ENCODE measurements around the gene IQGAP1.
"Not testable (repeated sequence)": the region's sequence is repeated elsewhere in the genome, so short reads cannot be mapped to it uniquely, and the experiment has no call there.

Gene IQGAP1

GRCh38 chr15:90493647-90494046 is 105.6 kb downstream of the IQGAP1 start:
- DNase-seq: no peak

- no peak for DNase-seq
Measured at GRCh38 chr15:90495067-90495466, 107.0 kb downstream of the IQGAP1 start.

GRCh38 chr15:90496791-90497190 is 108.7 kb downstream of the IQGAP1 start:
- no peak for DNase-seq

- DNase-seq: no peak
Measured at GRCh38 chr15:90497376-90497775, 109.3 kb downstream of the IQGAP1 start.

- DNase-seq: no peak
Measured at GRCh38 chr15:90497912-90498311, 109.9 kb downstream of the IQGAP1 start.

GRCh38 chr15:90500171-90500570 is 112.1 kb downstream of the IQGAP1 start:
- DNase-seq: no peak

- DNase-seq: no peak
Measured at GRCh38 chr15:90501898-90502297, 113.9 kb downstream of the IQGAP1 start.

- not testable (repeated sequence) for DNase-seq
Measured at GRCh38 chr15:90510781-90511180, 122.7 kb downstream of the IQGAP1 start.

- not testable (repeated sequence) for DNase-seq
Measured at GRCh38 chr15:90511211-90511618, 123.2 kb downstream of the IQGAP1 start.

GRCh38 chr15:90512276-90512675 is 124.2 kb downstream of the IQGAP1 start:
- no peak for DNase-seq

GRCh38 chr15:90512981-90513380 is 124.9 kb downstream of the IQGAP1 start:
- DNase-seq: no peak

- DNase-seq: no peak
Measured at GRCh38 chr15:90513448-90513847, 125.4 kb downstream of the IQGAP1 start.

- not testable (repeated sequence) for DNase-seq
Measured at GRCh38 chr15:90513893-90514292, 125.9 kb downstream of the IQGAP1 start.

- DNase-seq: peak; percentile 72
Measured at GRCh38 chr15:90519688-90520087, 131.6 kb downstream of the IQGAP1 start.

- DNase-seq: no peak
Measured at GRCh38 chr15:90520365-90520764, 132.3 kb downstream of the IQGAP1 start.

- no peak for DNase-seq
Measured at GRCh38 chr15:90523373-90523772, 135.3 kb downstream of the IQGAP1 start.

- not testable (repeated sequence) for DNase-seq
Measured at GRCh38 chr15:90524018-90524803, 136.2 kb downstream of the IQGAP1 start.

- DNase-seq: no peak
Measured at GRCh38 chr15:90529011-90529370, 140.9 kb downstream of the IQGAP1 start.

- DNase-seq: peak; percentile 58
Measured at GRCh38 chr15:90529371-90530249, 141.6 kb downstream of the IQGAP1 start, which contains the start of gene CRTC3. Gene CRTC3, plus strand, starts transcription at chr15:90529923. Its CDS starts 149 bp downstream, at chr15:90530072.

GRCh38 chr15:90530250-90531051 is 142.4 kb downstream of the IQGAP1 start:
- DNase-seq: peak; percentile 31

GRCh38 chr15:90531147-90531546 is 143.1 kb downstream of the IQGAP1 start:
- DNase-seq: no peak

- DNase-seq: no peak
Measured at GRCh38 chr15:90535254-90535653, 147.2 kb downstream of the IQGAP1 start.

GRCh38 chr15:90539789-90540188 is 151.7 kb downstream of the IQGAP1 start:
- no peak for DNase-seq

All from fibroblast of skin of right quadriceps (primary cell).